Measurements from ENCODE around the gene FNDC3A.

- TF ChIP-seq, protein P1, sequence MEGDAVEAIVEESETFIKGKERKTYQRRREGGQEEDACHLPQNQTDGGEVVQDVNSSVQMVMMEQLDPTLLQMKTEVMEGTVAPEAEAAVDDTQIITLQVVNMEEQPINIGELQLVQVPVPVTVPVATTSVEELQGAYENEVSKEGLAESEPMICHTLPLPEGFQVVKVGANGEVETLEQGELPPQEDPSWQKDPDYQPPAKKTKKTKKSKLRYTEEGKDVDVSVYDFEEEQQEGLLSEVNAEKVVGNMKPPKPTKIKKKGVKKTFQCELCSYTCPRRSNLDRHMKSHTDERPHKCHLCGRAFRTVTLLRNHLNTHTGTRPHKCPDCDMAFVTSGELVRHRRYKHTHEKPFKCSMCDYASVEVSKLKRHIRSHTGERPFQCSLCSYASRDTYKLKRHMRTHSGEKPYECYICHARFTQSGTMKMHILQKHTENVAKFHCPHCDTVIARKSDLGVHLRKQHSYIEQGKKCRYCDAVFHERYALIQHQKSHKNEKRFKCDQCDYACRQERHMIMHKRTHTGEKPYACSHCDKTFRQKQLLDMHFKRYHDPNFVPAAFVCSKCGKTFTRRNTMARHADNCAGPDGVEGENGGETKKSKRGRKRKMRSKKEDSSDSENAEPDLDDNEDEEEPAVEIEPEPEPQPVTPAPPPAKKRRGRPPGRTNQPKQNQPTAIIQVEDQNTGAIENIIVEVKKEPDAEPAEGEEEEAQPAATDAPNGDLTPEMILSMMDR (conservative IDR thresholded peaks at IDR 0.05; ENCODE audit: low read depth, low read length), result no peak
- no peak for TF ChIP-seq EZH2 (IDR thresholded peaks at IDR 0.05; ENCODE audit: borderline replicate concordance, low read depth, low read length, poor library complexity, severe bottlenecking)
Observed at GRCh38 chr13:49125964-49126524, 150.3 kb downstream of the FNDC3A start.
